GM12801 (cell line): ENCODE data around the gene ADGRB3.

ENCODE experiments used
- TF ChIP-seq, protein P1 (sequence below): IDR thresholded peaks from one replicate; pipeline ENCODE4 v1.5.1; 2011; ENCODE audit warnings: control low read depth; ENCODE audit not compliant: insufficient read length; ENCODE audit errors: extremely low read depth

Gene ADGRB3

GRCh38 chr6:69116658-69117057 is 481.6 kb downstream of the ADGRB3 start:
- TF ChIP-seq, protein P1, sequence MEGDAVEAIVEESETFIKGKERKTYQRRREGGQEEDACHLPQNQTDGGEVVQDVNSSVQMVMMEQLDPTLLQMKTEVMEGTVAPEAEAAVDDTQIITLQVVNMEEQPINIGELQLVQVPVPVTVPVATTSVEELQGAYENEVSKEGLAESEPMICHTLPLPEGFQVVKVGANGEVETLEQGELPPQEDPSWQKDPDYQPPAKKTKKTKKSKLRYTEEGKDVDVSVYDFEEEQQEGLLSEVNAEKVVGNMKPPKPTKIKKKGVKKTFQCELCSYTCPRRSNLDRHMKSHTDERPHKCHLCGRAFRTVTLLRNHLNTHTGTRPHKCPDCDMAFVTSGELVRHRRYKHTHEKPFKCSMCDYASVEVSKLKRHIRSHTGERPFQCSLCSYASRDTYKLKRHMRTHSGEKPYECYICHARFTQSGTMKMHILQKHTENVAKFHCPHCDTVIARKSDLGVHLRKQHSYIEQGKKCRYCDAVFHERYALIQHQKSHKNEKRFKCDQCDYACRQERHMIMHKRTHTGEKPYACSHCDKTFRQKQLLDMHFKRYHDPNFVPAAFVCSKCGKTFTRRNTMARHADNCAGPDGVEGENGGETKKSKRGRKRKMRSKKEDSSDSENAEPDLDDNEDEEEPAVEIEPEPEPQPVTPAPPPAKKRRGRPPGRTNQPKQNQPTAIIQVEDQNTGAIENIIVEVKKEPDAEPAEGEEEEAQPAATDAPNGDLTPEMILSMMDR = no peak

GRCh38 chr6:69122407-69122773 is 487.3 kb downstream of the ADGRB3 start:
- TF ChIP-seq, protein P1 = no peak

- TF ChIP-seq, protein P1 = no peak
Measured at GRCh38 chr6:69128411-69128810, 493.3 kb downstream of the ADGRB3 start.

DNA sequence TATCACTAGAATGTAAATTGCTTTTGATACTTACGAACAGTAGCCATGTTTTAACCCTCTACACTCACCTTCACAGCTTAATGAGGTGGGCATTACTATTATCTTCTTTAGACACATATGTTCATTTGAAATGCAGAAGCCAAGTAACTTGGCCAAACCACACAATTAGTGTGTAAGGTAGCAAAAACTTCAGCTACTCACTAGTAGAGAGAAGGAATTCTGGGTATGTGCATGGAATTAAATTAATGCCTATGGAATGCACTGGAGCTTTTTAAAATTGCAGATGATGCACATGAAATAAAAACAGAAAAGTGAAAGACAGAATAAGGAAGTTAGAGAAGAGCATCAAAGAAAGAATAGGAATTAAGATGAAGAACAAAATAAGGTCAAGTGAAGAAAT is 494.0 kb downstream of the ADGRB3 start:
- TF ChIP-seq, protein P1 = no peak

DNA sequence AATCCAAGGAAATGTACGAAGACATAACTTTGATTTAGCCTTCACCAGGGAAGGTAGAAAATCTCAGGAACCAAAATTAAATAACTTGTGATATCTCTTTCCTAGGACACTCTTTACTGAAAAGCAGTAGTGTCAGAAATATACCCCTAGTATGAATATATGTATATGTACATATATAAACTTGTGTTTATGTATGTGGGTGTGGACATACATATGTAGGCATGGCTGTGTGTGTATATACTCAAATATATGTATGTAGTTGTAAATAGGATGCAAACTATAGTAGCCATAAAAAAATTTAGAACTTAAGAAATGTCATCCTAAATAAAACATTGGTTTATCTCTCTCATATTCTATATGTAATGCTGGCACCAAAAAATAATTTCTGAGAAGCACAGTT is 500.8 kb downstream of the ADGRB3 start:
- TF ChIP-seq, protein P1 = no peak

DNA sequence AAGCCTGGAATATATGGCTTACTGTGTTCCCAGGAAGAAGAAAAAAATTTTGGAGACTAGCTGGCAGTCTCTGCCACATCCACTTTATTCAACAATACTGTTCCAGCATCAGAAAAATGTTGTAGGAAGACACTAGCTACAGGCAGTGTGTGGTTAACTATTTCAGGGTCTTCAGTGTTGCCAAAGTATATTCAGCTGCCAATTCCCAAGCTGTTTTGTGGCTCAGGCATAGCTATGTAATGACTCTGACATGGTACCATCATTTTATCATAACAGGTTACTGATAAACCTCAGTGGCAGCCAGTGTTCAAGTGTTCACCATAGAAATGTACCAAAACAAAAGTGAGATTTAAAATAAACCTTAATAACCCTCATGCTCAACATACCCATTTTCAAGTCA is 503.1 kb downstream of the ADGRB3 start:
- TF ChIP-seq, protein P1 = no peak

GRCh38 chr6:69138893-69139494 is 503.9 kb downstream of the ADGRB3 start:
- TF ChIP-seq, protein P1 = no peak
